ENCODE measurements around the gene RFX3.

- TF ChIP-seq POLR2A (IDR thresholded peaks at IDR 0.05), result no peak
- TF ChIP-seq, protein P1, sequence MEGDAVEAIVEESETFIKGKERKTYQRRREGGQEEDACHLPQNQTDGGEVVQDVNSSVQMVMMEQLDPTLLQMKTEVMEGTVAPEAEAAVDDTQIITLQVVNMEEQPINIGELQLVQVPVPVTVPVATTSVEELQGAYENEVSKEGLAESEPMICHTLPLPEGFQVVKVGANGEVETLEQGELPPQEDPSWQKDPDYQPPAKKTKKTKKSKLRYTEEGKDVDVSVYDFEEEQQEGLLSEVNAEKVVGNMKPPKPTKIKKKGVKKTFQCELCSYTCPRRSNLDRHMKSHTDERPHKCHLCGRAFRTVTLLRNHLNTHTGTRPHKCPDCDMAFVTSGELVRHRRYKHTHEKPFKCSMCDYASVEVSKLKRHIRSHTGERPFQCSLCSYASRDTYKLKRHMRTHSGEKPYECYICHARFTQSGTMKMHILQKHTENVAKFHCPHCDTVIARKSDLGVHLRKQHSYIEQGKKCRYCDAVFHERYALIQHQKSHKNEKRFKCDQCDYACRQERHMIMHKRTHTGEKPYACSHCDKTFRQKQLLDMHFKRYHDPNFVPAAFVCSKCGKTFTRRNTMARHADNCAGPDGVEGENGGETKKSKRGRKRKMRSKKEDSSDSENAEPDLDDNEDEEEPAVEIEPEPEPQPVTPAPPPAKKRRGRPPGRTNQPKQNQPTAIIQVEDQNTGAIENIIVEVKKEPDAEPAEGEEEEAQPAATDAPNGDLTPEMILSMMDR (IDR thresholded peaks at IDR 0.05), result no peak
Measured at GRCh38 chr9:3263698-3264097, 262.1 kb downstream of the RFX3 start.

Data from adrenal gland (tissue), 5 donors.